GM04503 (cell line): Measurements from ENCODE around the gene OR1K1.
"Not testable (repeated sequence)": the region's sequence is repeated elsewhere in the genome, so short reads cannot be mapped to it uniquely, and the experiment has no call there.

Experiments
- DNase-seq: peaks from one replicate; pipeline ENCODE4 v3.0.0-alpha.2; 2012; ENCODE audit warnings: low read depth

Gene OR1K1, protein sequence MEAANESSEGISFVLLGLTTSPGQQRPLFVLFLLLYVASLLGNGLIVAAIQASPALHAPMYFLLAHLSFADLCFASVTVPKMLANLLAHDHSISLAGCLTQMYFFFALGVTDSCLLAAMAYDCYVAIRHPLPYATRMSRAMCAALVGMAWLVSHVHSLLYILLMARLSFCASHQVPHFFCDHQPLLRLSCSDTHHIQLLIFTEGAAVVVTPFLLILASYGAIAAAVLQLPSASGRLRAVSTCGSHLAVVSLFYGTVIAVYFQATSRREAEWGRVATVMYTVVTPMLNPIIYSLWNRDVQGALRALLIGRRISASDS

DNA sequence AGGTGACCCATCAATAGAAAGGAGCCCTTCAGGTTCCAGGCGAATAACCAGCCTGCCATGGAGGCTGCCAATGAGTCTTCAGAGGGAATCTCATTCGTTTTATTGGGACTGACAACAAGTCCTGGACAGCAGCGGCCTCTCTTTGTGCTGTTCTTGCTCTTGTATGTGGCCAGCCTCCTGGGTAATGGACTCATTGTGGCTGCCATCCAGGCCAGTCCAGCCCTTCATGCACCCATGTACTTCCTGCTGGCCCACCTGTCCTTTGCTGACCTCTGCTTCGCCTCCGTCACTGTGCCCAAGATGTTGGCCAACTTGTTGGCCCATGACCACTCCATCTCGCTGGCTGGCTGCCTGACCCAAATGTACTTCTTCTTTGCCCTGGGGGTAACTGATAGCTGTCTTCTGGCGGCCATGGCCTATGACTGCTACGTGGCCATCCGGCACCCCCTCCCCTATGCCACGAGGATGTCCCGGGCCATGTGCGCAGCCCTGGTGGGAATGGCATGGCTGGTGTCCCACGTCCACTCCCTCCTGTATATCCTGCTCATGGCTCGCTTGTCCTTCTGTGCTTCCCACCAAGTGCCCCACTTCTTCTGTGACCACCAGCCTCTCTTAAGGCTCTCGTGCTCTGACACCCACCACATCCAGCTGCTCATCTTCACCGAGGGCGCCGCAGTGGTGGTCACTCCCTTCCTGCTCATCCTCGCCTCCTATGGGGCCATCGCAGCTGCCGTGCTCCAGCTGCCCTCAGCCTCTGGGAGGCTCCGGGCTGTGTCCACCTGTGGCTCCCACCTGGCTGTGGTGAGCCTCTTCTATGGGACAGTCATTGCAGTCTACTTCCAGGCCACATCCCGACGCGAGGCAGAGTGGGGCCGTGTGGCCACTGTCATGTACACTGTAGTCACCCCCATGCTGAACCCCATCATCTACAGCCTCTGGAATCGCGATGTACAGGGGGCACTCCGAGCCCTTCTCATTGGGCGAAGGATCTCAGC, at the start of gene OR1K1:
Gene OR1K1, plus strand, starts transcription at position 58 of the 995 bp plus-strand sequence. Its CDS starts 0 bp downstream, at position 58.
- DNase-seq: no peak

DNA sequence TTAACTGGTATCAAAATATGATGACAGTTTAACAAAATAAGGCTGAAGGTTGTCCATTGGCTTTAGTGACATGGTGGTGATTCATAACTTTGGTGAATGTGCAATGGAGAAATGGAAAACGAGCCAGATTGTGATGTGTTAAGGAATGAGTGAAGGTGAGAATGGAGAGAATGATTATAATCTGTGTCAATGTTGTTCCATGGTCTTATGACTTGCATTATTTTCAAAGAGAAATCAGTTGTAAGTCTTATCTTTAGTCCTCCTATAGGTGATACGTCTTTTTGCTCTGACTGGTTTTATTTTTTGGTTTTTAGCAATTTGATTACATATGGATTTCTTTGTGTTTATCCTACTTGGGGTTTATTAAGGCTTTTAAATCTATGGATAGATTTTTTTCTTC, 45.1 kb upstream of the OR1K1 start:
- DNase-seq: no peak

DNA sequence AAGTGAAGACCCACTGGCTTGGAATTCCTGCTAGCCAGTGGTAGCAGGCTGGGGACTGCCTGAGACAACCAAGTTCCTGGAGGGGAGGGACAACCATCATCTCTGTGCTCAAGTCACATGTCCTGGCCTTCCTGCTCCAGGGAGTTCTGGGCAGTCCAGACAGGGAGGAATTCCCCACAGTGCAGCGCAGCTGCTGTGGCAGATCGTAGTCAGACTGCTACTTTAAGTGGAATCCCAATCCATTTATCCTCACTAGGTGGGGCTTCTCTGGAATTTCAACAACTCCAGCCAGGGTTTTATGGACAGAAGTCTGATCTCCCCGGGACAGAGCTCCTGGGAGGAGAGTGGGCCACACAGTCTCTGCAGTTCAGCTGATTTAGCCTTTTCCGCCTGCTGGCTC, 32.1 kb upstream of the OR1K1 start:
- no peak for DNase-seq

DNA sequence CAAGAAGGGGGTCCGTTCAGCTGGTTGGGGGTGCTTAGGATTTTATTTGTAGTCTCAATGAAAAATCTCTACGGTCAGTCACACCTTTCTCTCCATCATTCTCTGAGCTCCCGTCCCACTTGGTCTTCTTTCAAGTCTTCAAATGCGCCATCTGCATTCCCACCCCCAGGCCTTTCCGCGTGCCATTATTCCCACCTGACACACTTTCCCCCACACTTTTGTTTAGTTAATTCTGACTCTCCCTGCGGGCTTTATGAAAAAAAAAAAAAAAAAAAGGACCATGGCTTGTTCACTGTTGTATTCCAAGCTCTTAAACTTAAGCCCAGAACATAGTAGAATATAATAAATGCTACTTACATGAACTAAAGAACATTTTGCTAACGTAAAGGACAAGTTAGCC, 22.9 kb upstream of the OR1K1 start:
- no peak for DNase-seq

DNA sequence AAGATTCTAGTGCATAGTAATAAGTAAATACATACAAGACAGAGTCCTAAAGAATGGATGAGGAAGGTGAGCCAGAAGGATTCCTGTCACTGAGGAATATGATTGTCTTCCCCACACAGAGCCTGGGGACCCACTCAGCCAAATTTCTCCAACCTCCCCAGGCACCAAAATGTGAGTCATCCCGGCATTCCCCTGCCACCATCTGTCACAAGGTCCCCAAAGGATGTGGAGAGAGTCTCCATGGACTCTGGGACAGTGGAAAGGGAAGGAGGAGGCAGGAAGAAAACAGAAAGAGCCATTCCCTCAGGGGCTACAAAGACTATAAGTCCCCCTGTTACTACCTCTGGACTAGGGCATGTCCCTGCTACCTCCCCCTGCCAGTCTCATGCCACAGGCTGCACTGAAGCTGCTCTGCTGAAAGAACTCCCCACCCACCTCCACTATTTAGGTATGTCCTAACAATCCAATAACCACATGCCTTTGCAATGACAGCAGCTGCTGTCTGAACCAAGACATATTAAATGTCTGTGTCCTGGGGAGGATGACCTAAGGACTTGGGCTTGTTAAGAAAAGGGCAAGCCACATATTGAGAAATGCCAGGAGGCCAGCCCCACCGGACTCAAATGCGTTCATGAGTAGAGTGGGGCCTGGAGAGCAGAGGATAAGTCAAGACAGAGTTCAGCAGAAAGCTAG, 21.8 kb upstream of the OR1K1 start:
- DNase-seq: peak; percentile 76

DNA sequence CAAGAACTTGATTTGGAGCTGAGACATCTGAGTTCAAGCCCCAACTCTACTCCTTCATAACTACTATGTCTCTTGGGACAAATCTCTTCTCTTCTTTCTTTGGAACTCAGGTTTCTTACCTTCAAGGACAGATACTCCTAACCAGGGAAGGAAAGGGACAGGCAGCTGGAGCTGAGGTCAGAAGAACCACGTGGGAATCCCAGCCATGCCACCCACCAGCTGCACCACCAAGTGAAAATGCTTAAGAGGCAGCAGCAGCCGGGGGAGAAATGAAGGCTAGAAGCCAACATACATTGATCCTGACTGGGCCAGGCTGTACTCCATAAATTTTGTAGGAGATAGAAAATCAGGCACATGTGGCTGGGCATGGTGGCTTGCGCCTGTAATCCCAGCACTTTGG, 20.7 kb upstream of the OR1K1 start:
- DNase-seq: no peak

DNA sequence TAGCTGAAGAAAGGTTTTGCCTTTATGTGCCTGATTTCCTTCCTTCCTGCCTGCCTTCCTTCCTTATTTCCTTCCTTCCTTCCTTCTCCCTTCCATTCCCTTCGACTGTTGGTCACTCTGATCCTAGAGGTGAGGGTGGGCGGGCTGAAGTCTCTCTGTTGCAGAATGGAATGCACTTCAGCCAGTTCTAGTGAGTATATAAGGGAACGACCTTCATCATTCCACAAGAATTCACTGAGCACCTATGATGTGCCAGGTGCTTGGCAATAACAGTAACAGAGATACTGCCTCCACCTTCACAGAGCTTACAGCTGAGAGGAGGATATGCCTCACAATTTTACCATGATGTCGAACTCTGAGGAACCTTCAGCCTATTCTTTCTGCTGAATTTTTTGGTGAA, 19.9 kb upstream of the OR1K1 start:
- DNase-seq: no peak

DNA sequence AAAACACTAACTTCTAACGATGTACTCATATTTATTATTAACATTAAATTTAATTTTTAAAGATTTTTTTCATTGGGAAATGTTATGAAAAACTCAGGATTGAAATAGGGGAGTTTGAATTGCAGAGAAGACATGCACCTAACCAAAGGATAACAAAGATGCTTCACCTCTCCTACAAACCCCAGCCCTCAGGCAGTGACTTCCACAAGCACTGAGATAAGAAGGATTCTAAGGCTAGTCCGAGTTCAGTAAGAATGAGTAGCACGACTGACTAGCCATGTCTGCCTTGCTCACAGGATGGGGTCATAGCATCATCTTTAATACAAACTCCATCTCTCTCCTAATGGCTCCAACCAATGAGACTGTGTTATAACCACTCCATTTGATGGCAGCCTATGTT, 18.3 kb upstream of the OR1K1 start:
- DNase-seq: no peak

DNA sequence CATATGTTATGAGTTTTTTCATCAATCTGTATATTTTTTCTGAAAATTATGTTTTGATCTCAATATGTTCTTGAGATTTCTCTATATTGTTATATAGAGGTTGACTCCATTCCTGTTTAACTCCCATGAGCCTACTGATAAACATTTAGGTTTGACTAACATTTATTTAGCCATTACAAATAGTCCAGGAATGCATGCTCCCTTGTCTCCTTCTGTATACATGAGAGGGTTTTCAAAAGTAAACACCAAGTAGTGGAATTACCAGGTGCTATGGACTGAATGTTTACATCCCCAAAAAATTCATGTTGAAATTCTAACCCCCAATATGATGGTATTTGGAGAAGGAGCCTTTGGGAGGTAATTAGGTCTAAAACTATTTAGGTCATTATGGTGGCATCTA, 14.7 kb upstream of the OR1K1 start:
- DNase-seq: no peak

DNA sequence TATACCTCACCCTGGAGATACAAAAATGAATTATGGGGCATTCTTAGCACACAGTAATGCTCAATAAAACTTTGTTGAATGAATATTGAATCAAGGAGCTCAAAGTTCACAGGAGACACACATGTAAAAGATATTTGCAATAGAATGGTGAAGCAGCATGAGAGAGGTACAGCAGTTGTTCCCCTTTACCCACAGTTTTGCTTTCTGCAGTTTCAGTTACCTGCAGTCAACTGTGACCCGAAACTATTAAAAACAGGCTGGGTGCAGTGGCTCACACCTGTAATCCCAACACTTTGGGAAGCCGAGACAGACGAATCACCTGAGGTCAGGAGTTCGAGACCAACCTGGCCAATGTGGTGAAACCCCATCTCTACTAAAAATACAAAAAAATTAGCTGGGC, 13.6 kb upstream of the OR1K1 start:
- no peak for DNase-seq

DNA sequence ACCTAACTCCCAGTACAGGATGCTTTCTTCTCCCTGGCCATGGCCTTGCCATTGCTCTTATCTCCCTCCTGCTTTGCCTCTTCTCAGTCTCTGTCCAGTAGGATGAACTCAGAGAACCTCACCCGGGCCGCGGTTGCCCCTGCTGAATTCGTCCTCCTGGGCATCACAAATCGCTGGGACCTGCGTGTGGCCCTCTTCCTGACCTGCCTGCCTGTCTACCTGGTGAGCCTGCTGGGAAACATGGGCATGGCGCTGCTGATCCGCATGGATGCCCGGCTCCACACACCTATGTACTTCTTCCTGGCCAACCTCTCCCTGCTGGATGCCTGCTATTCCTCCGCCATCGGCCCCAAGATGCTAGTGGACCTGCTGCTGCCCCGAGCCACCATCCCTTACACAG, 11.1 kb upstream of the OR1K1 start, which contains the start of gene OR5C1:
Gene OR5C1, plus strand, starts transcription at position 103 of the 400 bp plus-strand sequence. Its CDS starts 0 bp downstream, at position 103.
- no peak for DNase-seq

DNA sequence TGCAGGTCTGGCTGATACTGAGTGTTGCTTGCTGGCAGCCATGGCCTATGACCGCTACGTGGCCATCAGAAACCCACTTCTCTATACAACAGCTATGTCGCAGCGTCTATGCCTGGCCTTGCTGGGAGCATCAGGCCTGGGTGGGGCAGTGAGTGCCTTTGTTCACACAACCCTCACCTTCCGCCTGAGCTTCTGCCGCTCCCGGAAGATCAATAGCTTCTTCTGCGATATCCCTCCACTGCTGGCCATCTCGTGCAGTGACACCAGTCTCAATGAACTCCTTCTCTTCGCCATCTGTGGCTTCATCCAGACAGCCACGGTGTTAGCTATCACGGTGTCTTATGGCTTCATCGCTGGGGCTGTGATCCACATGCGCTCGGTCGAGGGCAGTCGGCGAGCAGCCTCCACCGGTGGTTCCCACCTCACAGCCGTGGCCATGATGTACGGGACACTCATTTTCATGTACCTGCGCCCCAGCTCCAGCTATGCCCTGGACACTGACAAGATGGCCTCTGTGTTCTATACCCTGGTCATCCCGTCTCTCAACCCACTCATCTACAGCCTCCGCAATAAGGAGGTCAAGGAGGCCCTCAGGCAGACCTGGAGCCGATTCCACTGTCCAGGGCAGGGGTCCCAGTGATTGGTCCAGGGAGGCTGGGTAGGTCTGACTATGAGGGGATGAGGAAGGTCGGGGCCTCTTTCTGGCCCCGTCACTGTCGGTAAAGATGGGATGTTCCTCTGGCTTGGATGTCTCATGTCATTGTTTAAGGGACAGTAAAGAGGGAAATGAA, 10.5 kb upstream of the OR1K1 start:
- DNase-seq: no peak

DNA sequence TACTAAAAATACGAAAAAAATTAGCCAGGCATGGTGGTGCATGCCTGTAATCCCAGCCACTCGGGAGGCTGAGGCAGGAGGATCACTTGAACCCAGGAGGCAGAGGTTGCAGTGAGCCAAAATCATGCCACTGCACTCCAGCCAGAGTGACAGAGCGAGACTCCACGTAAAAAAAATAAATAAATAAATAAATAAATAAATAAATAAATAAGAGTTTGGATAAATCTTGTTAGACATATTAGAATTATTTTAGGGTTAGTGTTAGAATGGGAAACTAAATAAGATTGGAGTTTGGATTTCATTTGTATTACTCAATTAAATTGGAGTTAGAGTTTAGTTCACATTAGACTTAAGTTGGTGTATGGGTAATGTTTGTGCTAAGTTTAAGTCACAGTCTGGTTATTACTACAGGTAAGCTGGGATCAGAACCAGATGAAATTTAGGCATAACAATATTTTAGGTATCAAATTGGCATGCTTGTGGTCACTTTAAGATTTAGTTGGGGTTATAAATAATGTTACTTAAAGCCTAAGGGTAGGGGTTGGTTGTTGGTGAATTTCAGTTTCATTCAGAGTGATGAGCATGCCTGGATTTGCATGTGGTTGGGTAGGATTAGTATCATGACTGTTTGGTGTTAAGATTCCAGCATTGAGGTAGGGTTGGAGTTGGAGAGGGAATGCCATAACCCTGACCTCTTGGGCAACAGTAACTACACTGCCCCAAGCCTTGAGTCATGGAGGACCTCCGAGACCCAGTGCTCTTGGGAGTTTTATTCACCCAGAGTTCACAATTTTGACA, 7.9 kb upstream of the OR1K1 start:
- DNase-seq: no peak

DNA sequence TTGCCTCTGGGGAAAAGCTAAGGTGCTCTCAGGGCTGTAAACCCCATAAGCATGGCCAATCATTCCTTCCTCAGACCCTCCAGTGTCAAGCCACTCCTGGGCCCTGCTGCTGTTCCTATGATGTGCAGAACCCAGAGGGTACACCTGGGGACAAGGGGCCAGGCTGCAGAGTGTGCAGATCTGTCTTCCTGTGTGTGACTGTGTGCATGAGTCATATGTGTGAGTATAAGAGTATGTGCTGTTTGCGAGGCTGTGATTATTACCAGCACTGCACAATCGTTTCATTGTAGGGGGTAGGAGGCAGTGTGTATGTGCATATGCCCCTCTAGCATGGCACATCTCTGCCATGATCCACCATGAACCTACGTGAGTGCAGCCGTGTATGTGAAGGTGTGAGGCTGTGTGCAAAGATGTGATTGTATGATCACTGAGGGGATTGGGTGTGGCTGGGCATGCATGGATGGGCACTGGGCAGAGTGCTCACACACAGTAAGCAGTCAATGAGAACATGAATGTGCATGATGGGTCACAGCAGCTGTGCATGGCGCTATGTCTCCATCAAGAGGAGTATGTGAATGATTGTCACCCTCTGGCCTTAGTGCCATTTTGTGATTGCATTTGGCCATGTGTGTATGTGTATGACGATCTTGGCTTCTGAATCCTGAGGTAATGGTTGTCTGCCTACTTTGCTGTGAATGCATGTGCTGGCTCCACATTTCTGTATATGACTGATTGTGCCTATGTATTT, 2.4 kb upstream of the OR1K1 start:
- no peak for DNase-seq

DNA sequence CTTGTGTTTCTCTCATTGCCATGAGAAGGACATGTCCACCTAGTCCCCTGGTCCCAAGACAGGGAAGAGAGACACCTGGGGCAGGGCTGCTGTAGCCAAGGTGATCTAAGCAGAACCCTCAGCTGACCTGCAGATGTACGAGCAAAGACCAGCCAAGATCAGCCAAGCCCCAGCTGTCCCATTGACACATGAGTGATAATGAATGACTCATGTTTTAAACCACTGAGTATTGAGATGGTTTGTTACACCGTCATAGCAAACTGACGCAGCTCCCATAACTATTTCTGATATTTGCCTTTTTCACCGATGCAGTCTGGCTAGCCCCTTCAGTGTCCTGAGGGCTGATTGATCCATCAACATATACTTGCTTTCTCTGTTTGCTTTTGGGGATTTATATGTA, 6.7 kb downstream of the OR1K1 start:
- no peak for DNase-seq

DNA sequence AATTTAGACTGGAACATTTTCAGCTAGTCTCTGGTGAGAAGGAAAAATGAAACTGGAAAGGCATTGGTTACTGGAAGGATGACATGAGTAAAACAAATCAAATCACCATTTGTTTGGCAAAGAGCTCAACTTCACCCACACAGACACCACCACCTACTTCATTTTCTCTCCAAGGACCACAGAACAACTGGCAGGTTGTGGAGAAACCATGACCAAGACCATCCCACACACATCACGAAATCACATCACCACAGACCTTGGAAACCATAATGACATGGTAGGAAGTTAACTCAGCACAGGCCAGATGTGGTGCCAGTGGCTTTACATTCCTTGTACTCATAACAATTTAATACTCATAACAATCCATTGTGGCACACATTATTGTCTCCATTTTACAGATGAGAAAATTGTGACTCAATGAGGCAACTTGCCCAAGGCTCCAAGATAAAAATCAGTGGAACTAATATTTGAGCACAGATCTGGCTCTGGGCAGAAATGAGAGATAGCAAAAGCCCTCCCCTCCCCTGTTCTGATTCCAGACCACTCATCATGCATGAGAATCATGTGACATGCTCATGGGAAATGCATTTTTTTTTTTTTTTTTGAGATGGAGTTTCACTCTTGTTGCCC, 7.5 kb downstream of the OR1K1 start:
- no peak for DNase-seq

DNA sequence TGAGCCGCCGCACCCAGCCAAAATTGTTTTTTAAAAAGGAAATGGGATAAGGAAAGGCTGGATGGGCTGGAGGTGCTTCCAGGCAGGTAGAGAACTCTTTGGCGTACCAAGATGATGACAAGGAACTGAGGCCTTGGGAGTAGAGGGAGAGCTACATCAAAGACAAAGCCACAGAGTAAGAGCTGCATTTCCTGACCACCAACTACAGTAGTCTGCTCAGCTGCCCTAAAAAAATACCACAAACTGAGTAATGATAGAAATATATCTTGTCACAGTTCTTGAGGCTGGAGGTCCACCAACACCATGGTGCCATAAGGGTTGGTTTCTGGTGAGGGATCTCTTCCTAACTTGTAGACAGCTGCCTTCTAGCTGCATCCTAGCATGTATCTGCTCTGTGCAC, 8.2 kb downstream of the OR1K1 start:
- no peak for DNase-seq

DNA sequence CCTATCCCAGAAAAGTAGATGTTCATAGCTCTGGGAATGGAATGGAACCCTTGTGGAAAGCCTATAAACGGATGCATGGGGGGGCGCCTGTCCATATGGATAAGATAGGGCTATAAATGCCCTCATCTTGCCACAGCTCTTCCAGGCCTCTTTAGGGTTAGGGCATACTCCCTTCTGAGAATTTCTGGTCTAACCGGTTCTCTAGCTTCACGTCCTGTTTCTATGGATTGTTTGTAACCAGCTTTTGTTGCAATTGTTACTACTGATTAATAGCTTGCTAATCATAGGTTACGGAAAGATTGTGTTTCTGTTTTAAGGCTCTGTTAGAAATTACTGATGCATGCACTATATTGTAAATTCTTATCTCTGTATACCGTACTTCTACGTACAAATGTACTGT, 9.3 kb downstream of the OR1K1 start:
- not testable (repeated sequence) for DNase-seq

DNA sequence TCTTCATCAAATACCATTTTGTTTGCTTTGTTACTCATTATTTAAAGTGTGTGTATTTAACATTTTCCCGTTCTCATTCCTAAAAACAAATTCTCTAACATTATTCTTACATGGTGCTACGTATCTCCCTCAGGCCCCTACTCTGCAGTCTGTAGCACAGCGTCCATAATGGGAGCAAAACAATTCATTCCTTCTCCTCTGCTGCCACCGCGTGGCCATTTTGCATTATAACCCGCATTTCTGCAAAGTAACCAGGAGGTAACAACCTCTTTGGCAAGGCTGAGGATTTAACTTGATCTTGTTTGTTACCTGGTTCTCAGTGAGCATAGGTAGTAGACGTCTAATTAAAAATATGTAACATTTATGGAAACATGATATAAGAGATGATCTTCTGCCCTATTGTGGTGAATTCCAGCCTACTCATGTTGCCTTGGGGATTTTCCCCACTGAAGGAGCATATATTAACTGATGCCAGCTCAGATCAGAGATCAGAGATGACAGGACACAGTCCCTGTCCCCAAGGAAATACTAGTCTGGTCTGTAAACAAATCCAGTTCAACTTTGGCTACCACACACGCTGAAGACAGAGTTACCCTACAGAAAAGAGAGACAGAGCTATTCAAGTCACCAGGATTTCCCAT, 10.5 kb downstream of the OR1K1 start:
- no peak for DNase-seq
